ENCODE data around the gene PPP1R37.

The PPP1R37 gene

DNA sequence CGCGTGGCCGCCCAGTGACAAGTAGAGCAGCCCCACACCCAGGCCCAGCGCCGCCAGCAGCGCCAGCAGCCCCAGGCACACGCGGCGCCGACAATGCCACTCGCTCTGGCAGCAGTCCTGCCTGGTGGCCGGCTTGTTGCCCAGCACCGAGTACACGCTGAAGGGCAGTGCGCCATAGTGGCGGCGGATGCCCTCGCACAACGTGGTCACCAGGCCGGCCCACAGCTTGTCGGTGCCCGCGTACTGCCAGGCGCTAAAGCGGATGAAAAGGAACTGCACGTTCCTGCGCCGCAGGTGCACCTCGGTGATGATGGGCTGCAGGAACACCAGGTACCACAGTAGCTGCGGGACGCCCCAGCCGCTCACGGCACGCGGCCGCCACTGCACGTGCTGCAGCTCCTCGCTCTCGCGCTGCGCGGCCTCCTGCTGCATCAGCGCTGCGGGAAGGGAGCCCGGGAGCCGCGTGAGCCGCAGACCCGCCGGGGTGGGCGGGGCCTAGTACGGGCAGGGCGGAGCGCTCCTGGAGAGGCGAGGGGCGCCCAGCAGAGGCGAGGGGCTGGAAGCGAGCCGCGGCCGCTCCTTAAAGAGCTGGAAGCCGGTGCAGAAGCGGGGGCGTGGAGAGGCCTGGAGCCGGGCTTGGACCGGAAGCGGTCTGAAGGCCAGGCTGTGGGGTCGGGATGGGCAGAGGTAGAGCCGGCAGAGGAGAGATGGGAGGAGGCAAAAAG, 60.5 kb downstream of the PPP1R37 start:
- DNase-seq (ENCODE audit: low read depth), result peak; percentile 44

DNA sequence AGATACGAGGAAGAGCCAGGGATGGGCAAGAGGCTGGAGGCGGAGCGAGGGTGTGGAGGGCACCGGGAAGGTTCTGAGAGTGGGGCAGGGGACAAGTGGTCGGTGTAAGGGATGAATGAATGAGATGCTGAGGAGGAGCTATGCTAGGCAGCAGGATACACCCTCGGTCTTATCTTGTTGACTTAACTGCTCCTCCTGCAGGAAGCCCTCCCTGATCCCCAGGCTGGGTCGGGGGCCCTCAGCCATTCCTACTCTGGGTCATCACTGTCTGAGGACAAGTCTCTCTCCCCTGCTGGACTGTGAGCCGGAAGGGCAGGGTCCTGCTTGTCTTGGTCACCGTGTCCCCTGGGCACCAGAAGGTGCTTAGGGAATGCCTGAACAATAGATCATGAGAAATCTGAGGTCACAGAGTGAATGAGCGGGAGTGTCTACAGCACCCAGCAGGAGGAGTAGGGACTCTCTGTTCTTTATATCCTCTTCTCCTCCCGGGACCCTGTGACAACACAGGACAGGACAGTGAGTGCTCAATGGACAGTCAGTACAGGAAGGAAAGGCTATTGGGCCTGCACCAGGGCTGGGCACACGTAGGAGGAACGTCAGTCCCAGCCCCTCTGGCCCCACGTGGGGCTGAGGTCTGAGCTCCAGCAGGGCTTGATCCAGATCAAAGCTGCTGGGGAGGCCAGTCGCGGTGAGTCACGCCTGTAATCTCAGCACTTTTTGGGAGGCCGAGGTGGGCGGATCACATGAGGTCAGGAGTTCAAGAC, 61.3 kb downstream of the PPP1R37 start:
- peak; percentile 83 for DNase-seq (ENCODE audit: low read depth)

DNA sequence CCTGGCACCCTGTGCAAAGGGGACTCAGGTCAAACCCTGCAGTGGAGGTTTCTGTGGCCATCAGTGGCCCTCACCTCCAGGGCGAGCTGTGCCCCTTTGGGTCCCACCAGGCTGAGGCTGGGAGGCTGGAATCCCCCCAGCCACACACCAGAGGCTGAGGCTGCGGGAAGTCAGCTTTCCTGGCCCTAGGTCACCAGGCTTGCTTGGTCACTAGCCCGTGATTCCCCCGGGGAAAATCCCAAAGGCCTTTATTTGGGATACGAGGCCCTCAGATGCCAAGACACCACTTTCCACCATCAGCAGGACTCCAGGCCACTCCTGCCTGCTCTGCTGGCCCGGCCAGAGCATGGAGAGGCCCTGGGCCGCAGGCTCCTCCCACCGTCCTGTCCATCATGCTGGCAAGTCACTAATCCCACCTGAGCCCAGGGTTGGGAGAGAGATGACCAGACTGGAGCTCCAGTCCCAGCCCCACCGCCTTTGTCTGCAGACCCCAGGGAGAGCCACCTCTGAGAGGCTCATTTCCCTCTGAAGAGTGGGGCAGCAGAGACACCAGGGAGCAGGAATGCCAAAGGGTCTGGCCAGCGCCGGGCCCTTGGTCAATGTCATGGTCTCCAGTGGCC, 63.1 kb downstream of the PPP1R37 start:
- DNase-seq (ENCODE audit: low read depth), result no peak

DNA sequence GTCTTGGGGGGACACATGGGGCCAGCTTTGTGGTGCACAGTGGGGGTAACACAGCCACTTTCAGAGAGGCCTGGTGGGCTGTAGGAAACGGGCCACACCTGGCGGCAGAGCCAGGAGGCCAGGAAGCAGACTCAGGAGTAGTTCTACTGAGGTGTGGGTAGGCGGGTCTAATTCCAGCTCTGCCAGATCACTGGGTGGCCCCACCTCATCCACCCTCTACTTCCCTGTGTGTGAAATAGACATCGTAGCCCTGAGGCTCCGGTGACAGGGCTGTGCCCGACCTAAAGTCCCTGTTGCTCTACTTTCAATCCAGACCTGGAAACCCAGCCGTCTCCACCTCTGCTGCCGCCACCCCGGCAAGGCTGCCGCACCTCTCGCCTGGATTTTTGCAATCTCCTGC, 63.8 kb downstream of the PPP1R37 start:
- DNase-seq (ENCODE audit: low read depth), result no peak

DNA sequence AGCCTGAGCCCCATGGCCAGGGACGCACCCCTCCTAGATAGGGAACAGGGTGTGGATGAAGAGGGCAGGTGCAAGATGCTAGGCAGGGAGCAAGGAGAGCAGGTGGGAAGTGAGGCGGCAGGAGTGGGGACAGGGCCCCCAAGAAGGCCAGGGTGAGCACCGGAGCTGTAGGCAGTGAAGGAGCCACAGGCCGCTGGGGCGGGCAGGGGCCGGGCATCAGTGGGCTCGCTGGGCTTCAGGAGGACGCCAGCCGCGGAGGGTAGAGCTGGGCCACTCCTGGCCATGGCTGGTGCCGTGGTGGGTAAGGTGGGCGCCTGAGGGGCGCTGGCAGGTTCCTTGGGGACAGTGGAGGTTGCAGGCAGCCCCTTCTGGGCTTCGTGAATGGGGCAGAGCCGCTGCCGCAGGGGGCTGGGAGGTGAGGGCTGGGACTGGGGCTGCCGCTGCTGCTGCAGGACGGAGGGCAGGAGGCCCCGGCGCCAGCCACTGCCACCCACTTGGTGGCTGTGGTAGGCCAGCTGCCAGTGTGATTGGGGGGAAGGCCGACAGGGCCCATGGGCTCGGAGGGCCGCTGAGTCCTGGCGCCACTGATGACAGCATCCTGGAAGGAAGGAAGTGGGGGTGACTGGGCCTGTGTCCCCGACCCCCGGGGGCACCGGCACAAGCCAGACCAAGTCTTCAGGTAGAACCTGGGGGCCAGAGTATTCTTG, 65.7 kb downstream of the PPP1R37 start:
- no peak for DNase-seq (ENCODE audit: low read depth)

DNA sequence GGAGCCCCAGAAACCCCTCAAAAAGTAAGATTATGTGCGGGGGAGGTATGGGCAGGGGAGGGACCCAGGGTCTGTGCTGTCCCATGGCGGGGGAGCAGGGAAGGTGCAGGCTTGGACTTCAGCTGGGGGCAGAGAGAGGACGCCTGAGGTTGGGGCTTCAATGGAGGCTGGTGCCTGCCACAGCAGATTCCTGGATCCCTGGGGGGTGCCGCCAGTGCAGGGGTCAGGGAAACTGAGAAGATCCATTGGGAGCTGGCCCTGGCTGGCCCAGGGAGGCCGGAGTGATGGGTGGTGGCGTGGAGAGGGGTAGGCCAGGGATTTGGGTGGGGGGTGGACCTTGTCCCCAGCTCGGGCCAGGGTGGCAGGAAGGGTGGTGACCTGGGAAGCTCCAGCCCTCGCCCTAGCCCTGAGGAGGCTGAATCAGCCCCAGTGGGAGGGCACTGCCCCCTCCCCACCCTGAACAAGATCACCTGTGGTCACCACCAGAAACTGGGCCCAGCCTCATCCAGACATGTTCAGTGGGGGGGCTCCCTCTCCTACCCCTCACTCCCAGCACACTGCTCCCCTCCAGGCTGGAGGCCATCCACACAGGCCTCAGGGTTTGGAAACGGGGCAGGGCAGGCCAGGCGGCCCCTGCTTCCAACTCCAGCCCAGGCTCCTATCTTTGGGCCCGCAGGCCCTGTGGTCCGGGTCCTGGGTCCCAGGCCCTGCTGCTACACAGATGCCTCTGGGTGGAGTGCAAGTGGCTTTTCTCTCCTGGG, 66.4 kb downstream of the PPP1R37 start:
- no peak for DNase-seq (ENCODE audit: low read depth)

DNA sequence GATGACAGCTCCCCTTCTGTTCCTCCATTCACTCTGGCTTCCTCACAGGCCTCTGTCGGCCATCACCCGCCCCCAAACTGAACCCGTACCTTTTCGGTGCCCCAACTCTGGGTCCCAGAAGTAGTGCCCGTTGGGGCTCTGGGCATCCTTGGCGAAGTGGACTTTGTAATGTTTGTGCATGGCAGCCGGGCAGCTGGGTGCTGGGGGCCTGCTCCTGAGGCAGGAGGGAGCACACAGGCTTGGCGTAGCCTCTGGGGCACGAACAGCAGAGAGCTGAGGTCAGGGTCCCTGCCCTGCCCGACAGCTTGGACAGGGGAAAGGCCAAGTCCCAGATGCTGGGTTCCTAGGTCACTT, 67.0 kb downstream of the PPP1R37 start:
- no peak for DNase-seq (ENCODE audit: low read depth)

DNA sequence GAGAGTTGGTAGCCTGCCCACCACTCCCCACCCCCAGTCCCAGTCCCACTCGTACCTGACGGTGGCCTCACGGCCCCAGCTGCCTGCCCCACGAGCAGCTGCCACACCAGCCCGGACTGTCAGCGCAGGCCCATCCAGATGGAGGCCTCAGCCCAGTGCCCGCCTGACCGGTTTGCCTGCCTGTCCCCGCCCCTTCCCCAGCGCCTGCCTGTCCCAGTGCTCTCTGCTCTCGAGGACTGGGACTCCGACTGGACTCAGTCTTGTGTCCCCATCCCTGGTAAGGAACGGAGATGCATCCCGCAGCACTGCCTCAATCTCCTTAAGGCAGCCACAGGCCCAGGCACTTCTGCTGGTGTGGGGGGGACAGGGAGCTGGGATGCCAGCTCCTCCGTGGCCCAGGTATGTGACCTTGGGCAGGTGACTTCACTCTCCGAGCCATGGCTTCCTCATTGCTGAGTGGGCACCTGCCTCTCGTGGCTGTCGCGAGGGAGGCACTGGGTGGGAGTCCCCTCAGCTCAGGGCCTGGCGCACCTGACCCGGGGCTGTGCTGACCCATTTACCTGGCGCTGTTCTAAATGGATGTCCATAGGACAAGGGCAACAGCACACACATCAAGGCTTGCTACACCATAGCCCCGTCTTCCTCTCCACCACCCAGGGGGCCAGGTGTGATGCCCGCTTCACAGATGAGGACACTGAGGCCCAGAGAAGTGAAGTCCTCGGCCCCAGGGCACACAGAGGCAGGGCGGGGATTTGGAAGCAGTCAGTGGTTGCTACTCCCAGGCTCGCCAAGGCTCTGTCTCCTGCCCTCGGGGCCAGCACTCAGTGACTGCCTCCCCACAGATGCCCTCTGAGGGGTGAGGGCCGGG, 68.1 kb downstream of the PPP1R37 start, which contains the start of gene NKPD1:
Gene NKPD1 (minus strand): TSS at position 113 of the 868 bp plus-strand sequence. CDS start 832 bp downstream, outside the sequence.
- no peak for DNase-seq (ENCODE audit: low read depth)

DNA sequence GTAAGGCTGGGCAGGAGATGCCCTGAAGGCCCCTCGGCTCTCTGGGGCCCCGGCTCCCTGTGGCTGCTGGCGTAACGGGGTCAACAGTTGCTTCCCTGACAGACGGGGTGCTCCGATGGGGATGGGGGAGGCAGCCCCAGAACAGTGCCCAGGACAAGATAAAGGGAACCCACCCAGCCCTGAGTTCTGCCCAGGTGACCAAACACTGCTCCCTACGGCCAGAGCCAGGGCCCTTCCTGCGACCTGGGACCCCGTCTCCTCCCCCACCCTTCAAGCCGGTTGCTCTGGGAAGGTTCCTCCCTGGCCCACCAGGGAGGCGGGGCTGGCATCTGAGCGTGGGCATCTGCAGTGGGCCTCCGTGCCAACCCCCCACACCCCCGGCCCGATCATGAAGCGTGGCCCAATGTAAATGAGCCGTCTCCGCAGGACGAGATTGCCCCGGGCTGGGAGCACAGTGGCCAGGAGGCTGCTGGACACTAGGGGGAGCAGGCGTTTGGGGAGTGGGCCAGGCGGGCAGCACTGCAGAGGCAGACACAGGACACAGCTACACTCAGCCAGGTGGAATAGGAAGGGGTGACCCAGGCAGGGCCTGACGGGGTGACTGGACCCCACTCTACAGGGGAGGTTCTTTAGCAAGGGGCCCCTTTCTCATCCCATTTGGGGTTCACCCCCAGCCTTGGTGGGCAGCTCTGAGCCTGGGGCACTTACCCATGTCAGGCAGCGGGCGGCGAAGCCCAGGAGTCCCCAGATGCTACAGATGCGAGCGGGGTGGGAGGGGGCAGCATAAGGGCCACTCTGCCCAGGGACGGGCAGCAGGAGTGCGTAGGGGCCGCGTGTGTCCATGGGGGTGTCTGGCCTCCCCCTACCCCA, 69.0 kb downstream of the PPP1R37 start:
- peak; percentile 60 for DNase-seq (ENCODE audit: low read depth)

DNA sequence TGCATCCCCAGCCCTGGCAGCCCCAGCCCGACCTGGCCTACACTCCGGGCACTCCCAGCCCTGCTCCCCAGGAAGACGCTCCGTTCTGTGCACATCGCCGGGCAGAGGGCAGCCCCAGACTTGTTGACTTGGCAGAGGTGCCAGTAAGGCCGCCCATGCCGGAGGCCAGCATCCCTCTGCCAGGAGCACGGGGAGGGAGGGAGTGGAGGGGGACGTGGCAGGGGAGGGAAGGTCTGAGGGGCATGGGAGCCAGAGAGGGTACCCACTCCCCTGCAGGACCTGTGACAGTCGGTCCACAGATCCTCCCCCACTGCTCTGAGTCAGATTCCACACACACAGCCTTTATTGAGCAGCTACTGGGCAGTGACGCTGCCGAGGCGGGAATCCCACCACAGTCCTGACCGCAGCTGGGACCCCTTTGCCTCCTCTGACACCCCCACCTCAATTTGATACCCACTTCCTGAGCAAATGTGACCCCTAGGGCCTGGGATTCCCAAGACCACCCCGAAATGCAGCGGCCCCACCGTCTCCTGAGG, 69.7 kb downstream of the PPP1R37 start:
- no peak for DNase-seq (ENCODE audit: low read depth)

DNA sequence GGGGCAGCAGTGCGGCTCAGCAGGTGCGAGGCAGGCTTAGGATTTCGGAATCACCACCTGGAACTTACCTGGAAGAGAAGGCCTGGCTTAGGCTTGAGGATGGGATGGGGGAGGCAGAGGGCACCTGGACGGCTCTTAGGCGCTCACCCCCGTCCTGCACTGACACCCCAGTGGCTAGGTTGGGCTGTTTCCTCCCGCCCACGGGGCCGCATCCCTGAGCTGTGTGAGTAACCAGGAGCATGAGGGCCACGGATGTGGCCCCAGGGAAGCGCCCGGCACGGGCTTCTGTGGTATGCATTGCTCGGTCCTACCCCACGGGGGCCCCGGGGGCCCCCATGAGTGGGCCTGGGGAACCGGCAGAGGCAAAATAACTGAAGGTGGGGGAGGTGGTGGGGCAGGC, 70.2 kb downstream of the PPP1R37 start:
- DNase-seq (ENCODE audit: low read depth), result no peak

DNA sequence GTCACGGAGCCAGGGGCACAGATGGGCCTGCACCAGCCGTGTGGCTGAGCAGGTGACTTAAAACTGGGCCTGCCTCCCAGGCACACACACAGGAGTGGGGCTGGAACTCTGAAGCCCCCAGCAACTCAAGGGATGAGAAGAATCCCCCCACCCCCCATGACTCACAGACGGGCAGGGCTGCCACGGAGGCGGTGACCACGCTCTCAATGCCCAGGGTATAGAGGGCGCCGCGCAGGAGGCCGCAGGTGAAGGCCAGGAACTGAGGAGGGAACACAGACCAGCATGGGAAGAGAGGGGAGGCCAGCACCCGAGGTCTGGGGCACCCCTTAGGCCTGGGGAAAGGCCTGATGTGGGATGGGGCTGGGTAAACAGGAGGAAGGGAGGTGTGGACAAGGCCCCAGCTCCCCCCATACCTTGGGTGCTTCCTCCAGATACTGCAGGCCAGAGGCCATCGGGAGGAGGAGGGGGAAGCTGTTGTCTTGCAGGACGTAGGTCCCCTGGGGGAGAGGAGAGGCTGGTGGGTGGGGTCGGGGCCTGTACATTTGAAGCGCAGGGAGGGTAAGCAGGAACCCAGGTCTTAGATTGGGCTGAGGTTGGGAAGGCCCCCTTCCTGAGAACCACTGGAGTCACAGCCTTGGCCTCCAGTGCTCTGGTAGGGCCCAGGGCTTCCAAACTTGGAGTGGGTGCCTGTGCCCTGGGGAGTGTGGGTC, 70.9 kb downstream of the PPP1R37 start:
- DNase-seq (ENCODE audit: low read depth), result no peak

DNA sequence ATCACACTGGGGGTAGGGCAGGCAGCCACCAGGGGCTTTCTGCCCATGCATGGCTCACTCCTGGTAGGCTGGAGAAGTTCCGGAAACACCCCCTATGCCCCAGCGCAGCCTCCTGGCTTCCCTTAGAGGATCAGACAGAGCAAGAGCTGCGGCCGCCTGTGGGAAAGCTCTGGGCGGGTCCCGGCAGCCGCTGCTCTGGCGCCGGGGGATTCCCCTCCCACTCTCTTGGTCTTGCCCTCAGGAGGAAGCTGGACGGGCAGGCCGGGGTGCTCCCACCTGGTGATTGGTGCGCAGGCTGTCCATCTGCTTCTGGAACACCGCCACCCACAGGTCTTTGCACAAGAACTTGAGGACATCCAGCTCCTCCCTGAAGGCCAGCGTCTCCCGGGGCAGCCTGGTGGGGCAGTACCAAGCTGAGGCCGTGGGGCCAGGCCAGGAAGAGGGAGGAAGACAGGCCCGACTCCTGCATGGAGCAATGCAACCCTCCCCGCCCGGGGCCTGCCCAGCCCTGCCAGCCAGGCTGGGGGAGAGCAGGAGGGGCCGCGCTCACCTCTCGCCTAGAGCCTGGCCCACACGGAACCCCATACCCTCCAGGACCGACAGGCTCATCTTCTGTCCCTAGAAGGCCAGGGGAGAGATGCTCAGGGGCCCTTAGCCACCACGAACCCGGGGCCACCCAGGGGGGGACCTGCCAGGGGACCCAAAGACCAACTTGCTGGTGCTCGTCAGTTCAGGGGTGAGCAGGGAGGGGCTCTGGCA, 71.8 kb downstream of the PPP1R37 start:
- DNase-seq (ENCODE audit: low read depth), result peak; percentile 64

DNA sequence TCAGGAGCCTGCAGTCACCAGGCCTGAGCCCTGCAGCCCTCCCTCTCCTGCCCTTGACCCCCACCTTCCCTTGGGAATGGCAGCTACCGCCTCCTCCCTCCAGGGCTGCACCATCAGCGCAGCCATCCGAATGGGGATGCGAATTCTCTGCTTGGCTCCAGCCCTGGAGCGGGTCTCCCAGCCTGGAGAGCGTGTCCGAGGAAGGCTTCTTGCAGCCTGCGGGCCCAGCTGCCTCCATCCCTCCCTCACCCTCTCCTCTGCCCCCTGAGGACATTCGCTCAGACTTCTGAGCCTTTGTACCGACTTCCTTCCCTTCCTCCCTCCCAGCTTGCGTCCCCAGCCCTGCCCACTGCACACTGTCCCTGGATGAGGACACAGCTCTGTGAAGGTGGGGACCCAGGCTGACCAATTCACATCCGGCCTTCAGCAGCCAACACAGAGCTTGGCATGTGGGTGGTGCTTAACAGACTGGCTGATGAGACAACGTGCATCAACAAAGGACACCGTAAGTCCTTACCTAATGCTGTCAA, 73.8 kb downstream of the PPP1R37 start:
- DNase-seq (ENCODE audit: low read depth), result no peak

DNA sequence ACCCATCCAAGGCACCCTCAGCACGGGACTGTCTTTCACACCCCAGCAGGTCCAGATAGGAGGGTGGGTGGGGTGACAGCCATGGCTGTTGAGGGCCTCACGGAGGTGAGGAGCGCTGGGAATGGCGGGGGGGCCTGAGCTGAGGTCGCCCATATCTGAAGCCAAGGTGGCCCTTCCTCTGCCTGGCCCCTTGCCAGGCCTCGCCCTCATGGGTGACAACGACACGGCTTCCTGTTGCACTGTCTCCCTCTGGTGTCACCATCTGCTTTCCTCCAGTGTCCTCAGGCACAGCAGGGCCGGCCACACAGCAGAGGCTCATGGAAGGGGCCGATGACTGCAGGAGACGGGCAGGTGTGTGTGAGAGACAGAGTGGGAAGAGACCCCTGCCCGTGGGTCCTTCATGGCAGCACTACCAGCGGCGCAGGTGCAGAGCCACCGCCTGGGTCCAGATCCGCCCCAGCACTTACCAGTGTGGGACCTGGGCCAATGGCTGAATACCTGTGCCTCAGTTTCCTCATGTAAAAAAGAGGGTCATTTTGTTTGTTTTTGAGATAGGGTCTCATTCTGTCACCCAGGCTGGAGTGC, 75.9 kb downstream of the PPP1R37 start:
- no peak for DNase-seq (ENCODE audit: low read depth)

DNA sequence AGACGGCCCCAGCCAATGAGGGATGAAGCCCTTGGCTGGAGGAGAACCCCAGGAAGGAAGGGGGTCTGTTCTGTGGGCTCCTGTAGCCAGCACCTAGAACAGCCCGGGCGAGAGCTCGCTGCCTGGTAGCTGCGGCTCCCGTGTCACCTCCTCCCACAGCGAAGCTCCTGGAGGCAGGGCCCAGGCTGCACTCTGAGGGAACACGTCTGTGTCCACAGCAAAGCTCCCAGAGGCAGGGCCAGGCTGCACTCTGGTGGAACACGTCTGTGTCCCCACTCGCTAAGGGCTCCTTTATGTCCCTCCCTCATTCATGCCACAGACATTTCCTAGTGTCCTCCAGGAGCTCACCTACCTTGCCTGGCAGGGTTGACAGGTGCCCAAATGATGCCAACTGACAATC, 76.6 kb downstream of the PPP1R37 start:
- DNase-seq (ENCODE audit: low read depth), result no peak
